ENCODE results near the gene RERE.
"Not testable (repeated sequence)": the region's sequence is repeated elsewhere in the genome, so short reads cannot be mapped to it uniquely, and the experiment has no call there.

Gene RERE

DNA sequence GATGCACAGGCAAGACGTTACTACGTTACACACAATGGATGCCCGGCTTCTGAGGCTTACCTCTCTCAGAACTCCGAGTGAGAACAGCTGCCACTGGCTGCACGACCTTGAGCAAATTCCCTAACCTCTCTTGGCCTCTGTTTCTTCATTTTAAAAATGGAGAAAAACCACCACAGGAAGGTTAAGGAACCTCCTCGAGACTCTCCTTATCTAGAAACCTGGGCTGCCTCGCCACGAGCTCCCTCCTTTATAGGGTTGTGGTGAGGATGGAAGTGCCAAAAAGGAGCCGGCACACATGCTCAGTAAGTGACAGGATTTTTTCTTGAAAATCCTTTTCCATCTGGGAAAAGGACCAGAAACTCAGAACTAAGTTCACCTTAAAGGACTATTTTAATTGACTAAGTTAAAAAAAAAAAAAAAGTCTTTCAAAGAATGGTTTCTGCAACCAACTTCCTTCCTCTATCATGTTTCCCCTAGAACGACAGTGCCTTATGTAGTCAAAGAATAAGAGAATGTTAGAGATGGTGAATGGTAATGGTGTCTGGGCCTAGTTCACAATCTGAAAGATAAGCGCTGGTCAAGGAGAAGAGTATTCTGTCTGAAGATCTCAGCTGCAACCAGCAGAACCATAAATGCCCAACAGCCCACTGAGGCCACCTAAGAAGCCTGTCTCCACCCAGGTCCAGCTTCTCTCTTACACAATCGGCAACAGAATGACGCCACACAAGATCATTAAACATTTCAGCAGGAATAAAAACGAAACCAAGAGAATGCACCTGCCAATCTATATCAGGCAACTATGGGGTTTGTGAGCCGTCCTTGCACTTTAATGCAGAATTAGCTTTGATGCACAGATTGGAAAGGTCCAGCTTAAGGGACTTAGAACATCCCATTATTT, 434.6 kb downstream of the RERE start:
- FAIRE-seq: peak; percentile 33
- TF ChIP-seq POLR2A (IDR thresholded peaks at IDR 0.05; ENCODE audit: low read depth, low read length): no peak
- no peak for DNase-seq (ENCODE audit: insufficient read length)

DNA sequence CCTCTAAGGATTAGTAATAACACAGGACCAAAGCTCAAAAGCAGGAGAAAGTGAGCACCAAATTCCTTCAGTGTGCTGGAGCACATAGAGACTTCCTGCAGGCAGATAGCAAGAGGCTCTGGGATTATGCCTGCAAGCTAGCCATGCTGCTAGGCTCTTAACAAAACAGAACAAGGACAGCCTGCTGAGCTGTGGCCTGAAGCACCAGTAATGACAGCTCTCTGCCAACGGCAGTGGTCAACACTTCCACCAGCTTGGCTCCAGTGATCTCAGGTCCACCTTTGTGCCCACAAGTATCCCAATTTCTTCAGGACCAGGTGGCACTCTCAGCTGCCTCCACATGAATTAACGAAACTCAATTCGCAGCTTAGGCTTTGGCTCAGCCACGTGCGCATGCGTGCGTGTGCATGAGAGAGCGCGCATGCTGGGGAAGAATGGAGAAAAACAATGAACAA, 435.4 kb downstream of the RERE start:
- FAIRE-seq (no peak), DNase-seq (ENCODE audit: insufficient read length) (no peak)
- TF ChIP-seq POLR2AphosphoS5 (IDR thresholded peaks at IDR 0.05; ENCODE audit: low read depth, low read length) (no peak), POLR2A (IDR thresholded peaks at IDR 0.05; ENCODE audit: low read depth, low read length) (no peak), TAF1 (IDR thresholded peaks at IDR 0.05; ENCODE audit: borderline replicate concordance, low read depth, low read length) (no peak)

DNA sequence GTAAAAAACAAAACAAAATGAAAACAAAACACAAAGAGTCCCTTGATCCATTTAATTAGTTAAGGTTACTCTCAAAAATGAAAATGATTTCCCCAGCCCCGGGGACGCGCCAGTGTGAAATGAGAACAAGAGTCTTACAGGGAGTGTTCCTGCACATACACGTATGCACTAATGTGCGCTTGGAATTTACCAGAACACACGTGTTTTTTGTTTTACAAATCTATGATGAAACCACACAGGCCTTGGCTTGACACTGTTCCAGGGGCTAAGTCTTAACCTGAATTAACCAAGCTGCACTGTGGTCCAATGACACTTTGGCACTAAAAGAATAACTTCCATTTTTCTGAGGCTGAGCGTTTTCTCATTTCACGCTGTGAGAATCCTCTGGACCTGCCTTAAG, 435.8 kb downstream of the RERE start:
- TF ChIP-seq POLR2A (IDR thresholded peaks at IDR 0.05; ENCODE audit: low read depth, low read length) (no peak), TAF1 (IDR thresholded peaks at IDR 0.05; ENCODE audit: borderline replicate concordance, low read depth, low read length) (no peak), POLR2AphosphoS5 (IDR thresholded peaks at IDR 0.05; ENCODE audit: low read depth, low read length) (no peak)
- peak; percentile 14 for FAIRE-seq
- DNase-seq (ENCODE audit: insufficient read length): no peak

DNA sequence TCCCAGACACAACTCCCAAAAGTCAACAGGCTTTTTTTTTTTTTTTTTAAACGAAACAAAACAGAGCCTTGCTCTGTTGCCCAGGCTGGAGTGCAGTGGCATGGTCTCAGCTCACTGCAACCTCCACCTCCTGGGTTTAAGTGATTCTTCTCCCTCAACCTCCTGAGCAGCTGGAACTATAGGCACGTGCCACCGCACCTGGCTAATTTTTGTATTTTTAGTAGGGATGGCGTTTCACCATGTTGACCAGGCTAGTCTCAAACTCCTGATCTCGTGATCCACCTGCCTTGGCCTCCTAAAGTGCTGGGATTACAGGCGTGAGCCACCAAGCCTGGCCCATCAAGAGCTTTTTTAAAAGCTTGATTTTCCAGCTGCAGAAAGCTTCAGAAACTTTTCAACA, 437.1 kb downstream of the RERE start:
- not testable (repeated sequence) for FAIRE-seq; DNase-seq (ENCODE audit: insufficient read length)

DNA sequence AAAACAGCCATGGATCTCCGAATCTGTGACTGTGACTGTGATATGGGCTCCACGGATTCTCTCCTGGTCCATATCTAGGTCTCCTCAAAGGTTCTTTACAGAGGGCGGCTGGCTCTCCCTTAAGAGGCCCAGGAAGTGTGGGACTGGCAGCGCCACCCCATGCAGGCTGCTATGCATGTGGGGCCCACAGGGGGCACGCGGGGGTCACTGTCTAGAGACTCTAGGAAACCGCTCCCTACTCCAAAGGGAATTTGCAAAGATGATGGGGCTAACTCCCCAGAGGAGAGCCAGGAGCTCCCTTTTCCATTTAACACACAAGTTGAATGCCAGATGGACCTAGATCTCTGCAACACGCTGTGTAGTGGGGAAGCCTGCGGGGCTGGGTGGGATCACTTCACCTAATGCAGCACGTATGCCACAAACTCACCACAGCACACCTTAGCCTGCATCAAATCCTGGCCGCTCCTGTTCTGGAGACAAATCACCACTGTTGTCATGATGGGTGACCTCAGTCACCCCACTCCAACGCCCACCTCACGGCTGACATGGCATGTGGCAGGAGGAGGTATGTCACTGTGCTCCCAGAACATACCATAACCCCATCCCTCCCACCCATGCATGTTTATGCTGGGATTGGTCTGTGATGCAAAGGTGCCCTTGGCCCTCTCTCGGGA, 437.8 kb downstream of the RERE start:
- FAIRE-seq: no peak
- no peak for DNase-seq (ENCODE audit: insufficient read length)
- TF ChIP-seq POLR2A (IDR thresholded peaks at IDR 0.05; ENCODE audit: low read depth, low read length): no peak

DNA sequence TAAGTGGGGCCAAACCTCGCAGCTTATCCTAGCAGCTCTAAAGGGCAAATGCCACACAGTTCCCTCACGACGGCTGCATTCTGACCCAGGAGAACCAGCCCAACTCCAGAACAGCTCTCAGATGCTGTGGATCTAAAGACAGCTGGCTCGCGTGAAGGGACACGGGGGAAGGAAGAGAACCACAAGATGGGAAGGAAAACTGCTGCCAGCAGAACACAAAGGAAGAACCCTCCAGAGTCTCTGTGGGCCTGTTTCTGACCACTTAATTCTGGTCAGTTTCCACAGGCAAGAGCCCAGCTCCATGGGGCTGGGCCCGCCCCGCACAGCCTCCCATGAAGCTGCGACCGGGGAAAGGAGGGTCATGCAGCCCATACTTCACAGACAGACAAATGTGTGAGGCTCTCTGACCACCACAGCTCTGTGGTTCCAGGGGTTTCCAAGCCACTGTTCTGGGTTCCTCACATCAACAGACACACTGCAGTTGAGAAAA, 438.4 kb downstream of the RERE start:
- DNase-seq (ENCODE audit: insufficient read length) (no peak), FAIRE-seq (no peak)
- no peak for TF ChIP-seq TAF1 (IDR thresholded peaks at IDR 0.05; ENCODE audit: borderline replicate concordance, low read depth, low read length)
- no peak for TF ChIP-seq POLR2A (IDR thresholded peaks at IDR 0.05; ENCODE audit: low read depth, low read length)
- no peak for TF ChIP-seq POLR2AphosphoS5 (IDR thresholded peaks at IDR 0.05; ENCODE audit: low read depth, low read length)

DNA sequence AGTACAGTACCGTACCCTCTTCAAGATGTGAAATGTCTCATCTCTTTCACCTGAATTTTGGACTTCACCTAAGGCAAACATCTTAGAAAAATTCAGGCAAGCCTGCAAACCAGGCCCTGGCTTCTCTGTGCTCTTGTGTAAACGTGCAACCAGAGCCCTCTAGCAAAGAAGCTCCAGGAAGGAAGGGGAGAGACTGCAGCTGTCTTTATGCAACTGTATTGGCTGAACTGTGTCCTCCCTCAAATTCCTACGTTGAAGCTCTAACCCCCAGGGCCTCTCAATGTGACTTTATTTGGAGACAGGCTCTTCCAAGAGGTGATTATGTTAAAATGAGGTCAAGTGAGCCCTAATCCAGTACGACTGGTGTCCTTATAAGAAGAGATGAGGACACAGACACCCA, 439.3 kb downstream of the RERE start:
- TF ChIP-seq POLR2AphosphoS5 (IDR thresholded peaks at IDR 0.05; ENCODE audit: low read depth, low read length) (no peak), TAF1 (IDR thresholded peaks at IDR 0.05; ENCODE audit: borderline replicate concordance, low read depth, low read length) (no peak), POLR2A (IDR thresholded peaks at IDR 0.05; ENCODE audit: low read depth, low read length) (no peak)
- FAIRE-seq: no peak
- DNase-seq (ENCODE audit: insufficient read length): no peak

DNA sequence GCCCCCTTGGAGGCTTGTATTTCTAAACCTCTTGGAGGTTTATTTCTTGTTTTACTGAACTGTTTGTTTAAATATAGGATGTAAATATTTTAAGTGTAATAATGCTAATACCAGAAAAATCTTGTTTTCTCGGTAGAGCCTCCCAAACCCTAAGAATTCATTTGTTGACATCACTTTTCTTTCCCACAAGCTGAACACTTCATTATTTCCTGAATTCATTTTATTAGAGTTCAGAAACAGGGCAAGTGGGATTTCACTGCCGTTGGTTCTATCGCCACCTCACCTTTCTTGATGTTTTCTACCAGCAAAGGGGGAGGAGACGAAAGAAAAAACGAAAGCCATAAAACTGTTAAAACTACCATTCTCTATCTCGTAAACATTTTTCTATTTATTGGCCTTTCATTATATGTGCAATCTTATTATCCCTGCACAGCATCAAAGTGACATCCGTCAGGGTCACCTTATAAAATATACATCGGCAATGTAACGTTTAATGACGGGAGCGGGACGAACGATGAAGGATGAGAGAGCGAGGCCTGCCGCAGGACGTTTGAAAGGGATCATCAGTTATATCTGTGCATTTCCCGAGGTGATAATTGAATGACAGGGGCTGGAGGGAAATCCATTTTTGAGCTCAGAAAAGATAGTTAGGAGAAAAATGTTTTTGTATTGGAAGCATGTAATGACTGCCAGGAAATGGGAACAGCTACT, 440.0 kb downstream of the RERE start:
- TF ChIP-seq TAF1 (IDR thresholded peaks at IDR 0.05; ENCODE audit: borderline replicate concordance, low read depth, low read length): no peak
- no peak for TF ChIP-seq POLR2AphosphoS5 (IDR thresholded peaks at IDR 0.05; ENCODE audit: low read depth, low read length)
- no peak for TF ChIP-seq POLR2A (IDR thresholded peaks at IDR 0.05; ENCODE audit: low read depth, low read length)
- FAIRE-seq (no peak), DNase-seq (ENCODE audit: insufficient read length) (no peak)

DNA sequence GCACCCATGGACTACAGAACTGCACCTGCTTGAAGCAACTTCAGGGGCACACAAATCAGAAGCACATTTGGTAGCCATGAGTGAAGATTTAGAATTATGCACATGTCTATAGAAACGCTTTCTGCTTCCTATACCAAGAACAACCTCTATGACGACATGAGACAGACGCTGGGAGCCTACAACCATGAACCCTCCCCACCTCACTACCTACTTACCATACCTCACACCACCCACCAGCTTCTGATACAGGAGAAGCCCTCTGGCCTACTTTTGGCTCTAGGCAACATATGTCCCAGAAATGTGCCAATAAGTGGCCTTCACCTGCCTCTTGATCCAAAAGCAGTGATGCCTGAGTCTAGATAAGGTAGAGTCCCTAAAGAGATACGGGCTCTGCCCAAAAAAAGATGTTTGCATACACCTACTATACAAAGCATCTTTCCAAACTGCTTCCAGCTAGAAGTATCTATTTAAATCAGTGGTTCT, 441.0 kb downstream of the RERE start:
- TF ChIP-seq POLR2AphosphoS5 (IDR thresholded peaks at IDR 0.05; ENCODE audit: low read depth, low read length): no peak
- no peak for TF ChIP-seq POLR2A (IDR thresholded peaks at IDR 0.05; ENCODE audit: low read depth, low read length)
- no peak for TF ChIP-seq TAF1 (IDR thresholded peaks at IDR 0.05; ENCODE audit: borderline replicate concordance, low read depth, low read length)
- no peak for DNase-seq (ENCODE audit: insufficient read length)
- FAIRE-seq: no peak

DNA sequence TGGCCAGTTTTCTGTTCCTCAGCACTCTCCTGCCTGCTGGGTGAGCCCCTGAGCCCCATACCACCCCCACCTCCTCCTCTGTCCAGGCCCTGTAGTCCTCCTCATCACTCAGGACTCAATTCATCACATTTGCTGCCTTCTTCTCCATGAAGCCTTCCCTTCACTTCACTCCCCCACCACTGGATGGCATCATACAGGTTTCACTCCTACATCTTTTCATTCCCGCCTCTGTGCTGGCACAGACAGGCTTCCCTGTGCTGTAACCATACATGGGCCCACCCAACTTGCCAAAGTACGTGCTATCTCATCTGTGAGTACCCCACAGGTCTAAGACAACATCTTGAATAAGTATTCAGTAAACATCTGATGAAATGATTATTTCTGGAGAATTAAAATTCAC, 442.6 kb downstream of the RERE start:
- FAIRE-seq: no peak
- TF ChIP-seq TAF1 (IDR thresholded peaks at IDR 0.05; ENCODE audit: borderline replicate concordance, low read depth, low read length) (no peak), POLR2A (IDR thresholded peaks at IDR 0.05; ENCODE audit: low read depth, low read length) (no peak), POLR2AphosphoS5 (IDR thresholded peaks at IDR 0.05; ENCODE audit: low read depth, low read length) (no peak)
- DNase-seq (ENCODE audit: insufficient read length): no peak

DNA sequence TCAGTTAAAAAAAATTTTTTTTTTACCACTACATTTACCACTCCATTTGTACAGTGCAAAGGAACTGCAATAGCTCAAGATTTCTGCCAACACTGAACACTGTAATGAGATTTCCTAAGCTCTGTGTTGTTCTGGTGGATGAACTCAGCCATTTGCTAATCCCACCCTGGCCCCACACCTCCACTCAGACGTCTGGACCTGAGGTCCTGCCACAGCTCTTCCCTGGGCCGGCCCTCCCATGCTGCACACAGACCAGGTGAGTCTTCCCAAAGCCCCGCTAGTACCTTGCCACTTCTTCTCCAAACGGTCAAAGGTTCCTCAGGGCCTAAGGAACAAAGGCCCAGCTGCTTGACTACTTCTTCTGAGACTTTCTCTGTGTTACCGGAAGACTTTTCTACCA, 443.1 kb downstream of the RERE start:
- FAIRE-seq: no peak
- no peak for DNase-seq (ENCODE audit: insufficient read length)
- no peak for TF ChIP-seq POLR2AphosphoS5 (IDR thresholded peaks at IDR 0.05; ENCODE audit: low read depth, low read length)
- TF ChIP-seq POLR2A (IDR thresholded peaks at IDR 0.05; ENCODE audit: low read depth, low read length): no peak
- no peak for TF ChIP-seq TAF1 (IDR thresholded peaks at IDR 0.05; ENCODE audit: borderline replicate concordance, low read depth, low read length)
